Endothelial cell of umbilical vein (primary cell): ENCODE measurements around the gene FOLH1. TPM values are rescaled to one million over a fixed set of nuclear protein-coding genes. Genes with fewer than 3 reads are reported as not detected.
A peak's percentile ranks its signal among the peaks of the same experiment; 100 is the strongest.
"Not testable (repeated sequence)": the region's sequence is repeated elsewhere in the genome, so short reads cannot be mapped to it uniquely, and the experiment has no call there.

Experiments
- Bru-seq: library from RNA; stranded (reverse); fragments of 400-500 nt; gene quantifications from one replicate; lab custom pipeline; 2021; lab: Mats Ljungman, UMichigan
- BruChase-seq, 2 experiments: library from RNA; stranded (reverse); fragments of 400-500 nt; gene quantifications; one replicate each; lab custom pipeline; 2021; lab: Mats Ljungman, UMichigan
- BruUV-seq: library from RNA; stranded (reverse); fragments of 400-500 nt; replicated peaks from 2 replicates; lab custom pipeline; 2021; lab: Mats Ljungman, UMichigan
- CTCF ChIA-PET: fragments of 300-600, 350-600 bp; sonication (Branson Sonifier 250); formaldehyde crosslinking; loops from one replicate; lab custom pipeline; 2021; ENCODE audit warnings: antibody characterized with exemption, inconsistent platforms; lab: Charles Lee
- POLR2A ChIA-PET: fragments of 300-600, 350-600 bp; sonication (Branson Sonifier 250); formaldehyde crosslinking; loops from one replicate; lab custom pipeline; 2021; ENCODE audit warnings: antibody characterized with exemption, inconsistent platforms; lab: Charles Lee
- DNase-seq: peaks from one replicate; pipeline ENCODE4 v3.0.0-alpha.2; 2011; ENCODE audit warnings: low read depth, low spot score
- FAIRE-seq: peaks from 2 replicates; lab custom pipeline; 2011; peaks lifted over from hg19 to GRCh38; lab: Jason Lieb, UNC
- H2AFZ ChIP-seq: 2 replicates; pipeline ENCODE4 v1.6.0; 2012; ENCODE audit warnings: low read depth, low read length, control low read depth, inconsistent platforms
- H3K27ac ChIP-seq: 2 replicates; pipeline ENCODE4 v1.5.1; 2011; ENCODE audit warnings: low read depth, mild to moderate bottlenecking, control low read depth, low read length, moderate library complexity; ENCODE audit not compliant: insufficient read depth
- H3K27me3 ChIP-seq, 2 experiments: 2 replicates each; pipeline versions ENCODE4 v1.6.0 to v1.6.1; 2011; ENCODE audit warnings: low read length in 2 of 2, mixed read lengths in 1 of 2; ENCODE audit not compliant: control insufficient read depth in 2 of 2, insufficient read depth in 2 of 2
- H3K36me3 ChIP-seq, 2 experiments: 2 replicates in 1 of 2; 3 replicates in 1 of 2; pipeline ENCODE4 v1.5.1; 2011; ENCODE audit warnings: low read length in 2 of 2, mild to moderate bottlenecking in 1 of 2, moderate library complexity in 1 of 2; ENCODE audit not compliant: control insufficient read depth in 2 of 2, insufficient read depth in 2 of 2; ENCODE audit errors: extremely low read depth in 1 of 2
- H3K4me1 ChIP-seq: 3 replicates; pipeline ENCODE4 v1.5.1; 2011; ENCODE audit warnings: mild to moderate bottlenecking, low read length; ENCODE audit not compliant: control insufficient read depth, insufficient read depth; ENCODE audit errors: extremely low read depth
- H3K4me2 ChIP-seq: 2 replicates; pipeline ENCODE4 v1.6.1; 2011; ENCODE audit warnings: low read length, control low read depth, mixed read lengths; ENCODE audit not compliant: insufficient read depth
- H3K4me3 ChIP-seq, 3 experiments: fragments of 200-600 bp in 1 of 3; sonication (generic), shearing (Covaris generic) in 1 of 3; replicated peaks in 1 of 3; 2 replicates each; pipeline ENCODE4 v1.5.1; 2011 to 2016; ENCODE audit warnings: control low read depth in 3 of 3, low read length in 3 of 3, mild to moderate bottlenecking in 2 of 3, inconsistent platforms in 1 of 3, low read depth in 1 of 3, moderate library complexity in 1 of 3; ENCODE audit not compliant: insufficient read depth in 1 of 3
- H3K79me2 ChIP-seq: 2 replicates; pipeline ENCODE4 v1.6.0; 2012; ENCODE audit warnings: low read length, inconsistent platforms; ENCODE audit not compliant: control insufficient read depth, insufficient read depth
- H3K9ac ChIP-seq: replicated peaks from 2 replicates; pipeline ENCODE3; 2011; ENCODE audit warnings: low read length, control low read depth; ENCODE audit not compliant: insufficient read depth; ENCODE audit errors: extremely low read depth
- H3K9me1 ChIP-seq: replicated peaks from 3 replicates; pipeline ENCODE4 v1.6.0; 2011; ENCODE audit warnings: mild to moderate bottlenecking, low read length; ENCODE audit not compliant: control insufficient read depth, insufficient read depth; ENCODE audit errors: extremely low read depth
- H3K9me3 ChIP-seq: replicated peaks from 2 replicates; pipeline ENCODE4 v1.5.1; 2012; ENCODE audit warnings: low read length, inconsistent platforms; ENCODE audit not compliant: control insufficient read depth, insufficient read depth
- H4K20me1 ChIP-seq: replicated peaks from 2 replicates; pipeline ENCODE3; 2011; ENCODE audit warnings: mild to moderate bottlenecking, low read length; ENCODE audit not compliant: control insufficient read depth, insufficient read depth; ENCODE audit errors: extremely low read depth
- EZH2 ChIP-seq: IDR thresholded peaks from 2 replicates; pipeline ENCODE4 v1.6.1; 2012; ENCODE audit warnings: borderline replicate concordance, low read depth, mild to moderate bottlenecking, moderate library complexity, low read length, inconsistent platforms; ENCODE audit not compliant: severe bottlenecking
- FOS ChIP-seq: IDR thresholded peaks from 2 replicates; pipeline ENCODE4 v1.6.1; 2011; ENCODE audit warnings: mild to moderate bottlenecking, low read length, moderate library complexity, borderline replicate concordance; ENCODE audit not compliant: insufficient read depth
- GATA2 ChIP-seq: IDR thresholded peaks from 2 replicates; pipeline ENCODE4 v1.7.0; 2011; ENCODE audit warnings: low read depth, mild to moderate bottlenecking, moderate library complexity, mixed read lengths, low read length; ENCODE audit not compliant: insufficient read length, insufficient read depth
- JUN ChIP-seq: IDR thresholded peaks from 2 replicates; pipeline ENCODE4 v1.6.1; 2011; ENCODE audit warnings: borderline replicate concordance, low read depth; ENCODE audit not compliant: insufficient read length, insufficient read depth
- MAX ChIP-seq: IDR thresholded peaks from 2 replicates; pipeline ENCODE4 v1.6.1; 2011; ENCODE audit not compliant: insufficient read depth, insufficient read length
- MYC ChIP-seq: IDR thresholded peaks from one replicate; pipeline ENCODE4 v1.6.1; 2011; ENCODE audit warnings: mild to moderate bottlenecking, low read depth, low read length
- POLR2A ChIP-seq: IDR thresholded peaks from 2 replicates; pipeline ENCODE4 v1.6.1; 2012; ENCODE audit warnings: low read depth, mild to moderate bottlenecking, control low read depth, low read length
- POLR2AphosphoS5 ChIP-seq: IDR thresholded peaks from 2 replicates; pipeline ENCODE4 v1.6.1; 2012; ENCODE audit warnings: low read depth, mild to moderate bottlenecking, control low read depth, low read length, moderate library complexity; ENCODE audit not compliant: insufficient read depth
- dilution Hi-C: fragments of 300-500 bp; cut with MboI; formaldehyde crosslinking; loops from one replicate; pipeline ENCODE4 v1.15.0; 2019; ENCODE audit warnings: low sequenced_read_pairs; ENCODE audit not compliant: extremely low pct_ligation_motif_present
- intact Hi-C: fragments of 100-400 bp; cut with micrococcal nuclease; formaldehyde crosslinking; loops from one replicate; pipeline ENCODE4 v1.10.0; 2022
- long read RNA-seq: library from polyadenylated mRNA; stranded (forward); transcript quantifications from one replicate; pipeline ENCODE4 v2.0.0, GENCODE V29; 2021
- polyA minus RNA-seq, 3 experiments: library from RNA; depleted of rRNA, polyadenylated mRNA; stranded (reverse); fragments of >200 nt; gene quantifications; 1 replicate in 1 of 3; 2 replicates in 2 of 3; pipeline ENCODE4 v1.2.3, GENCODE V29; 2011
- polyA plus RNA-seq, 4 experiments: library from polyadenylated mRNA; depleted of rRNA in 3 of 4; stranded (reverse) in 3 of 4; unstranded in 1 of 4; fragments of >200 nt; gene quantifications; 2 replicates each; pipeline versions ENCODE4 v1.2.1 to v1.2.3, GENCODE V29; 2011 to 2012; ENCODE audit warnings: missing spikeins in 1 of 4
- total RNA-seq: library from RNA; stranded (reverse); gene quantifications from 2 replicates; pipeline ENCODE4 v1.2.3, GENCODE V29; 2021
- TF ChIP-seq, protein P1 (sequence below), 2 donors: IDR thresholded peaks; 1 replicate in 1 of 2; 2 replicates in 1 of 2; pipeline ENCODE4 v1.5.1; 2011; ENCODE audit warnings: low read length in 2 of 2, mild to moderate bottlenecking in 2 of 2, moderate library complexity in 2 of 2, control low read depth in 1 of 2, inconsistent platforms in 1 of 2, low read depth in 1 of 2; ENCODE audit not compliant: insufficient read depth in 1 of 2; ENCODE audit errors: extremely low read depth in 1 of 2

The FOLH1 gene
- 0.53 and 1.4 TPM in 2 replicates for total RNA-seq
- 0.12 and 0.13 TPM in 2 replicates for polyA plus RNA-seq
- polyA plus RNA-seq (2011; cell fraction: cytosol; rRNA removed) = 0.20 and 0.22 TPM in 2 replicates
- polyA plus RNA-seq (2011; cell fraction: nucleus; rRNA removed) = 0.32 and 0.34 TPM in 2 replicates
- 0.19 TPM in 1 of 2 replicates, not detected in the other for polyA plus RNA-seq (2012)
- polyA minus RNA-seq = 0.12 TPM in 1 of 2 replicates, not detected in the other
- polyA minus RNA-seq (2011; cell fraction: cytosol; rRNA and poly(A)+ RNA removed) = not detected
- polyA minus RNA-seq (2011; cell fraction: nucleus; rRNA and poly(A)+ RNA removed) = 0.58 and 1.3 TPM in 2 replicates
- Bru-seq, nascent RNA = percentile 14 among the genes with signal in this experiment
- BruChase-seq, experiment 1, labeled RNA remaining after a 6-hour chase = percentile 16 among the genes with signal in this experiment
- BruChase-seq, experiment 2, labeled RNA remaining after a 2-hour chase = percentile 22 among the genes with signal in this experiment
- long read RNA-seq, partial matches to known transcripts = 0 of 3 reads
- long read RNA-seq, other reads (novel, unspliced or antisense) = 1 of 3 reads

DNA sequence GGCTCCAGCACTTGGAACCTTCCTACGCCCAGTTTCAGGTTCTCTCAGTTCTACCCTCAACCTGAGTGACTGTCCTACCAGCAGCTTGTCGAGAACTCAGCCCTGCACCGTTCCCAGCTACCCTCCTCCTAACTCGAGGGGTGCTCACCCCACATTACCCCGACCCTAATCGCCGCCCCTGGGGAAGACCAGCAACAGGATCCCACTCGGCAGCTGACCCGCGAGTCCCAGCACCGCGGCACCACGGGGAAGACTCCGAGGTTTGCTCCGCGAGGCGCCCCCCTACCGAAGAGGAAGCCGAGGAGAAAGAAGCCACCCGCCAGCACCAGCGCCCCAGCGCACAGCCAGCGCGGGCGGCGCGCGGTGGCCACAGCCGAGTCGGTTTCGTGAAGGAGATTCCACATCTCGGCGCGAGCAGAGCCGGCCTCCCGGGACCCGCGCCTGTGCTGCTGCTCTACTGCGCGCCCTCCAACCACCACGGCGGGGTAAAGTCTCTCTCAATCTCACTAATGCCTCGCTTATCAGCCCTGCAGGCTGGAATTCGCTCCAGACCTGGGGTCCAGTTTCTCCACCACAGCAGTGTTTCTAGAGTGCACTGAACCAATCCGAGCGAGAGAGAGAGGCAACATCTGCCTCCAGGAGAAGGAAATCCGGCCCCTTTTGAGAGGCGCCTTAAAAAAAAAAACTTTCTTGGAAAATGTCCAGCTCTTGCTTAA lies at the start of gene FOLH1:
Gene FOLH1 (minus strand): TSS at position 597 of the 716 bp plus-strand sequence. CDS start 193 bp downstream, at position 404.
- Histone ChIP-seq H3K79me2 (no peaks in the 10 kb centered on the region), H2AFZ (peak within 1 kb of the TSS; percentile 91), H3K4me2 (peak within 1 kb of the TSS; percentile 57), H3K27ac (no peak within 1 kb of the TSS), H4K20me1 (no peaks in the 10 kb centered on the region), H3K4me3 (peak within 1 kb of the TSS; percentile 5 to 54 (median 24)), H3K9me3 (no peaks in the 10 kb centered on the region), H3K4me1 (peaks cover 3% of the 10 kb centered on the region), H3K9me1 (no peaks in the 10 kb centered on the region), H3K27me3 (no peaks in the 10 kb centered on the region), H3K9ac (peak within 1 kb of the TSS; percentile 16), H3K36me3 (no peaks in the 10 kb centered on the region)
- BruUV-seq = no TSS peak
- intact Hi-C loops (no loop called here), dilution Hi-C loops (no loop called here)
- no peak for TF ChIP-seq POLR2A
- TF ChIP-seq EZH2 = no peak
- no peak for TF ChIP-seq FOS
- TF ChIP-seq MYC = no peak
- no peak for TF ChIP-seq JUN
- no peak for TF ChIP-seq MAX
- TF ChIP-seq, protein P1, sequence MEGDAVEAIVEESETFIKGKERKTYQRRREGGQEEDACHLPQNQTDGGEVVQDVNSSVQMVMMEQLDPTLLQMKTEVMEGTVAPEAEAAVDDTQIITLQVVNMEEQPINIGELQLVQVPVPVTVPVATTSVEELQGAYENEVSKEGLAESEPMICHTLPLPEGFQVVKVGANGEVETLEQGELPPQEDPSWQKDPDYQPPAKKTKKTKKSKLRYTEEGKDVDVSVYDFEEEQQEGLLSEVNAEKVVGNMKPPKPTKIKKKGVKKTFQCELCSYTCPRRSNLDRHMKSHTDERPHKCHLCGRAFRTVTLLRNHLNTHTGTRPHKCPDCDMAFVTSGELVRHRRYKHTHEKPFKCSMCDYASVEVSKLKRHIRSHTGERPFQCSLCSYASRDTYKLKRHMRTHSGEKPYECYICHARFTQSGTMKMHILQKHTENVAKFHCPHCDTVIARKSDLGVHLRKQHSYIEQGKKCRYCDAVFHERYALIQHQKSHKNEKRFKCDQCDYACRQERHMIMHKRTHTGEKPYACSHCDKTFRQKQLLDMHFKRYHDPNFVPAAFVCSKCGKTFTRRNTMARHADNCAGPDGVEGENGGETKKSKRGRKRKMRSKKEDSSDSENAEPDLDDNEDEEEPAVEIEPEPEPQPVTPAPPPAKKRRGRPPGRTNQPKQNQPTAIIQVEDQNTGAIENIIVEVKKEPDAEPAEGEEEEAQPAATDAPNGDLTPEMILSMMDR (IDR thresholded peaks at IDR 0.05; ENCODE audit: extremely low read depth in 1 of 2, insufficient read depth in 1 of 2, low read depth in 1 of 2, low read length in 2 of 2) = no peak
- no peak for TF ChIP-seq POLR2AphosphoS5
- TF ChIP-seq GATA2 = no peak
- ChIA-PET POLR2A (no interaction called here), CTCF (no interaction called here)
- DNase-seq = peak; percentile 6
- no peak for FAIRE-seq

- H3K27me3 ChIP-seq, CTCF ChIA-PET, H2AFZ ChIP-seq, H3K79me2 ChIP-seq, H3K9me3 ChIP-seq, H3K9ac ChIP-seq, POLR2A ChIA-PET, FAIRE-seq, H3K4me1 ChIP-seq, H3K9me1 ChIP-seq, H3K4me2 ChIP-seq, DNase-seq, H3K36me3 ChIP-seq, BruUV-seq, dilution Hi-C loops, H4K20me1 ChIP-seq, intact Hi-C loops, H3K4me3 ChIP-seq, H3K27ac ChIP-seq: not testable (repeated sequence)
Measured at GRCh38 chr11:49255148-49255547, 46.7 kb upstream of the FOLH1 start.
